ENCODE results near the gene CDC42BPB. TPM values are rescaled to one million over a fixed set of nuclear protein-coding genes. Genes with fewer than 3 reads are reported as not detected.

CDC42BPB gene
- total RNA-seq, 1 experiment from 2014 or later, result 82.7 TPM

- Mint-ChIP-seq H3K4me3 (ENCODE audit: unreplicated experiment) (no peak overlapping the region), H3K4me1 (ENCODE audit: insufficient read depth, unreplicated experiment) (peaks cover 19% of the 10 kb centered on the region), H3K36me3 (ENCODE audit: insufficient read depth, unreplicated experiment) (peaks cover 9% of the 10 kb centered on the region), H3K9me3 (ENCODE audit: unreplicated experiment) (no peaks in the 10 kb centered on the region), H3K27ac (ENCODE audit: low read depth, unreplicated experiment) (peak overlapping the region; percentile 76), H3K27me3 (ENCODE audit: insufficient read depth, unreplicated experiment) (no peaks in the 10 kb centered on the region)
- DNase-seq (ENCODE audit: unreplicated experiment), result peak; percentile 73
- TF ChIP-seq CTCF (IDR thresholded peaks at IDR 0.05; ENCODE audit: unreplicated experiment), result no peak
- intact Hi-C loops (cut with micrococcal nuclease), result loop anchor here (10.0 kb wide), 1 partner anchor 377 kb away; no protein-coding TSS in a partner anchor
- BruUV-seq (replicated peaks), result no TSS peak
- POLR2A ChIA-PET, result interaction anchor here (0.8 to 2.2 kb wide), 4 partner anchors 15 to 261 kb away, joined by 4 to 10 read pairs (median 4); partner anchors contain the start of gene CDC42BPB
- CTCF ChIA-PET, result interaction anchor here (0.7 to 1.4 kb wide), 2 partner anchors 33 to 85 kb away, joined by 3 read pairs; no protein-coding TSS in a partner anchor
These were observed 14.3 kb upstream of the CDC42BPB start for GRCh38 chr14:103071544-103072251.

- no TSS peak for BruUV-seq (replicated peaks)
- Mint-ChIP-seq H3K27me3 (ENCODE audit: insufficient read depth, unreplicated experiment) (no peaks in the 10 kb centered on the region), H3K27ac (ENCODE audit: low read depth, unreplicated experiment) (peak overlapping the region; percentile 76), H3K9me3 (ENCODE audit: unreplicated experiment) (no peaks in the 10 kb centered on the region), H3K4me3 (ENCODE audit: unreplicated experiment) (no peak overlapping the region), H3K36me3 (ENCODE audit: insufficient read depth, unreplicated experiment) (peaks cover 9% of the 10 kb centered on the region), H3K4me1 (ENCODE audit: insufficient read depth, unreplicated experiment) (peaks cover 19% of the 10 kb centered on the region)
- POLR2A ChIA-PET, result interaction anchor here (0.8 to 2.2 kb wide), 4 partner anchors 14 to 262 kb away, joined by 4 to 10 read pairs (median 4); partner anchors contain the start of gene CDC42BPB
- TF ChIP-seq CTCF (IDR thresholded peaks at IDR 0.05; ENCODE audit: unreplicated experiment), result no peak
- intact Hi-C loops (cut with micrococcal nuclease), result loop anchor here (10.0 kb wide), 1 partner anchor 376 kb away; no protein-coding TSS in a partner anchor
- peak; percentile 36 for DNase-seq (ENCODE audit: unreplicated experiment)
- CTCF ChIA-PET, result interaction anchor here (1.4 kb wide), 1 partner anchor 34 kb away, joined by 3 read pairs; no protein-coding TSS in a partner anchor
These were observed 13.7 kb upstream of the CDC42BPB start for GRCh38 chr14:103070971-103071542.

GRCh38 chr14:103070263-103070885 is 13.0 kb upstream of the CDC42BPB start:
- DNase-seq (ENCODE audit: unreplicated experiment), result no peak
- peaks cover 19% of the 10 kb centered on the region for H3K4me1 Mint-ChIP-seq (ENCODE audit: insufficient read depth, unreplicated experiment)
- H3K27me3 Mint-ChIP-seq (ENCODE audit: insufficient read depth, unreplicated experiment), result no peaks in the 10 kb centered on the region
- H3K4me3 Mint-ChIP-seq (ENCODE audit: unreplicated experiment), result no peak overlapping the region
- CTCF ChIA-PET, result interaction anchor here (1.0 to 1.4 kb wide), 2 partner anchors 34 to 296 kb away, joined by 3 read pairs; no protein-coding TSS in a partner anchor
- TF ChIP-seq CTCF (IDR thresholded peaks at IDR 0.05; ENCODE audit: unreplicated experiment), result no peak
- no peaks in the 10 kb centered on the region for H3K9me3 Mint-ChIP-seq (ENCODE audit: unreplicated experiment)
- intact Hi-C loops (cut with micrococcal nuclease), result loop anchor here (10.0 kb wide), 1 partner anchor 376 kb away; no protein-coding TSS in a partner anchor
- BruUV-seq (replicated peaks), result no TSS peak
- peaks cover 9% of the 10 kb centered on the region for H3K36me3 Mint-ChIP-seq (ENCODE audit: insufficient read depth, unreplicated experiment)
- POLR2A ChIA-PET, result interaction anchor here (1.3 to 2.2 kb wide), 3 partner anchors 14 to 262 kb away, joined by 3 to 10 read pairs (median 4); partner anchors contain the start of gene CDC42BPB
- H3K27ac Mint-ChIP-seq (ENCODE audit: low read depth, unreplicated experiment), result peak overlapping the region; percentile 76

Measured in MCF 10A (cell line).